K562 (cell line): ENCODE results near the gene GSK3B. TPM values are rescaled to one million over a fixed set of nuclear protein-coding genes. Genes with fewer than 3 reads are reported as not detected.

Experiments
- ATAC-seq: fragments of 200-7000 bp; cut with Tn5 transposase; 3 replicates; pipeline ENCODE4 v1.9.1; 2020; ENCODE audit warnings: moderate library complexity
- BruUV-seq: library from RNA; stranded (reverse); fragments of 400-500 nt; replicated peaks from 2 replicates; lab custom pipeline; 2021; lab: Mats Ljungman, UMichigan
- CTCF ChIA-PET: fragments of 300-600 bp; formaldehyde crosslinking; extraction: SDS; loops from one replicate; lab custom pipeline; 2021; ENCODE audit warnings: low intra/inter-chr PET ratio; lab: Yijun Ruan, JAX
- POLR2A ChIA-PET: fragments of 300-600, 350-650 bp; sonication (Branson Sonifier 250); formaldehyde crosslinking; extraction: SDS; loops from one replicate; lab custom pipeline; 2021; ENCODE audit warnings: antibody characterized with exemption, inconsistent platforms; lab: Yijun Ruan, JAX
- DNase-seq, 4 experiments: peaks; one replicate each; pipeline versions ENCODE4 v3.0.0 to v3.0.0-alpha.2; 2011 to 2018; ENCODE audit warnings: low spot score in 3 of 4, mixed read lengths in 3 of 4; ENCODE audit errors: extremely low read depth in 1 of 4
- FAIRE-seq: peaks from 2 replicates; lab custom pipeline; 2011; peaks lifted over from hg19 to GRCh38; lab: Jason Lieb, UNC
- H2AFZ ChIP-seq: 2 replicates; pipeline ENCODE4 v1.6.0; 2011; ENCODE audit warnings: low read depth, low read length, control low read depth, inconsistent platforms
- H3K27ac ChIP-seq: fragments of 200-600 bp; 3 replicates; pipeline ENCODE4 v1.8.0; 2011; ENCODE audit warnings: low read depth, mild to moderate bottlenecking, control low read depth, inconsistent platforms, low read length, moderate library complexity, mixed read lengths; ENCODE audit errors: extremely low read depth
- H3K27me3 ChIP-seq, 2 experiments: fragments of 300-600 bp in 1 of 2; 2 replicates in 1 of 2; 3 replicates in 1 of 2; pipeline versions ENCODE4 v1.6.0 to v1.8.0; 2011; ENCODE audit warnings: inconsistent platforms in 2 of 2, low read length in 2 of 2, mild to moderate bottlenecking in 1 of 2, mixed read lengths in 1 of 2, moderate library complexity in 1 of 2; ENCODE audit not compliant: control insufficient read depth in 2 of 2, insufficient read depth in 2 of 2
- H3K36me3 ChIP-seq: fragments of 300-600 bp; 3 replicates; pipeline ENCODE4 v1.8.0; 2011; ENCODE audit warnings: mild to moderate bottlenecking, low read length, inconsistent platforms; ENCODE audit not compliant: control insufficient read depth, insufficient read depth
- H3K4me1 ChIP-seq, 2 experiments: fragments of 200-600 bp in 1 of 2; replicated peaks in 1 of 2; 2 replicates in 1 of 2; 3 replicates in 1 of 2; pipeline versions ENCODE4 v1.5.1 to v1.8.0; 2011; ENCODE audit warnings: inconsistent platforms in 2 of 2, low read length in 2 of 2, mild to moderate bottlenecking in 1 of 2, mixed read lengths in 1 of 2, moderate library complexity in 1 of 2; ENCODE audit not compliant: control insufficient read depth in 2 of 2, insufficient read depth in 2 of 2
- H3K4me2 ChIP-seq: 2 replicates; pipeline ENCODE4 v1.6.1; 2011; ENCODE audit warnings: low read length, control low read depth, inconsistent platforms, mixed read lengths; ENCODE audit not compliant: insufficient read depth
- H3K4me3 ChIP-seq: fragments of 200-600 bp; sonication (generic), shearing (Covaris generic); 2 replicates; pipeline ENCODE4 v1.5.1; 2016; ENCODE audit warnings: control low read depth, inconsistent platforms
- H3K79me2 ChIP-seq: fragments of 200-600 bp; 3 replicates; pipeline ENCODE4 v1.8.0; 2011; ENCODE audit warnings: low read length, inconsistent platforms; ENCODE audit not compliant: control insufficient read depth, insufficient read depth
- H3K9ac ChIP-seq, 2 experiments: 2 replicates each; pipeline versions ENCODE4 v1.6.0 to v1.6.1; 2011; ENCODE audit warnings: low read depth in 2 of 2, low read length in 2 of 2, control low read depth in 1 of 2, inconsistent platforms in 1 of 2, mild to moderate bottlenecking in 1 of 2, mixed read lengths in 1 of 2; ENCODE audit not compliant: insufficient read depth in 1 of 2
- H3K9me1 ChIP-seq: one replicate; pipeline ENCODE4 v1.6.0; 2011; ENCODE audit warnings: inconsistent platforms, mild to moderate bottlenecking, low read length, moderate library complexity; ENCODE audit not compliant: control insufficient read depth, insufficient read depth
- H3K9me3 ChIP-seq: replicated peaks from 2 replicates; pipeline ENCODE4 v1.5.1; 2011; ENCODE audit warnings: low read depth, low read length, inconsistent platforms; ENCODE audit not compliant: control insufficient read depth, insufficient read depth
- H4K20me1 ChIP-seq: replicated peaks from 2 replicates; pipeline ENCODE4 v1.6.1; 2011; ENCODE audit warnings: low read length, inconsistent platforms, mixed read lengths; ENCODE audit not compliant: control insufficient read depth, insufficient read depth
- CHD1 ChIP-seq: fragments of 200-600 bp; sonication (generic); IDR thresholded peaks from one replicate; pipeline ENCODE4 v1.6.1; 2012; ENCODE audit warnings: mild to moderate bottlenecking, moderate library complexity, low read length, inconsistent platforms
- CREM ChIP-seq: IDR thresholded peaks from 2 replicates; pipeline ENCODE4 v1.6.1; 2014; ENCODE audit warnings: antibody characterized with exemption, low read depth
- ELF1 ChIP-seq: fragments of 200-800 bp; sonication (Bioruptor generic); IDR thresholded peaks from 2 replicates; pipeline ENCODE4 v1.6.1; 2016; ENCODE audit warnings: missing genetic modification characterization, missing compliant biosample characterization
- PCBP2 ChIP-seq: fragments of 200-400 bp; formaldehyde crosslinking; IDR thresholded peaks from 2 replicates; pipeline ENCODE4 v1.6.1; 2018; ENCODE audit warnings: low read length, low read depth, mild to moderate bottlenecking, moderate library complexity; ENCODE audit not compliant: poor library complexity, severe bottlenecking
- SIN3A ChIP-seq, 2 experiments: fragments of 150-350 bp in 1 of 2; IDR thresholded peaks; 2 replicates each; pipeline ENCODE4 v1.6.1; 2011 to 2016; ENCODE audit warnings: borderline replicate concordance in 2 of 2, low read depth in 2 of 2, low read length in 2 of 2, mild to moderate bottlenecking in 2 of 2, moderate library complexity in 2 of 2; ENCODE audit not compliant: control insufficient read depth in 1 of 2
- TAF1 ChIP-seq: IDR thresholded peaks from 2 replicates; pipeline ENCODE4 v1.6.1; 2011; ENCODE audit warnings: mild to moderate bottlenecking, low read length, moderate library complexity; ENCODE audit not compliant: insufficient read depth, control insufficient read depth, severe bottlenecking; ENCODE audit errors: extremely low read depth
- XRCC4 ChIP-seq: IDR thresholded peaks from one replicate; pipeline ENCODE4 v1.6.1; 2011; ENCODE audit not compliant: insufficient read depth, insufficient read length; ENCODE audit errors: extremely low read depth
- ZBTB8A ChIP-seq: fragments of 450-650 bp; IDR thresholded peaks from 2 replicates; pipeline ENCODE4 v1.6.1; 2018; ENCODE audit warnings: mild to moderate bottlenecking, moderate library complexity; ENCODE audit not compliant: partially characterized antibody
- ZNF444 ChIP-seq: fragments of 250-450 bp; sonication (Bioruptor Pico); IDR thresholded peaks from 2 replicates; pipeline ENCODE4 v1.4.0; 2020; ENCODE audit warnings: mild to moderate bottlenecking, moderate library complexity
- WGBS: fragments of 100-300 bp; shearing (Covaris generic); methylation state at CpG from one replicate; pipeline ENCODE4 v1.1.6; 2016; ENCODE audit warnings: low coverage, mixed read lengths; ENCODE audit not compliant: insufficient coverage; ENCODE audit errors: missing lambda C conversion rate; 5-methylcytosine and 5-hydroxymethylcytosine counted together
- in situ Hi-C: fragments of 300-500 bp; cut with MboI; formaldehyde crosslinking; loops from 4 replicates; pipeline ENCODE4 v1.15.0; 2018; ENCODE audit warnings: inconsistent platforms, mixed read lengths
- intact Hi-C: fragments of 100-400 bp; cut with micrococcal nuclease; formaldehyde crosslinking; loops from 2 replicates; pipeline ENCODE4 v1.14.2; 2022
- polyA plus RNA-seq, 8 experiments: library from polyadenylated mRNA; depleted of rRNA in 4 of 8; stranded (reverse) in 5 of 8; unstranded in 3 of 8; fragments of >200 nt; fragmentation: Nextera tagmentation in 2 of 8; fragmentation: Illumina TruSeq in 1 of 8; extraction: Ambion mirVana in 2 of 8; extraction: Trizol in 1 of 8; gene quantifications; 2 replicates each; pipeline versions ENCODE4 v1.2.1 to v1.2.3, GENCODE V29; 2011 to 2014; ENCODE audit warnings: inconsistent platforms in 1 of 8, missing spikeins in 1 of 8
- total RNA-seq, 7 experiments: library from RNA; depleted of rRNA in 6 of 7; stranded (reverse); fragments of >200 nt in 6 of 7; fragmentation: Illumina TruSeq in 2 of 7; extraction: Trizol in 2 of 7; gene quantifications; 2 replicates each; pipeline versions ENCODE4 v1.2.1 to v1.2.3, GENCODE V29; 2011 to 2021; ENCODE audit warnings: low replicate concordance in 1 of 7
- TF ChIP-seq, protein P1 (sequence below), 2 experiments: fragments of 450-650 bp; IDR thresholded peaks; 2 replicates each; pipeline ENCODE4 v1.6.1; 2018; ENCODE audit warnings: mild to moderate bottlenecking in 2 of 2, low read depth in 1 of 2; ENCODE audit not compliant: partially characterized antibody in 2 of 2
- TF ChIP-seq, protein P2 (sequence below): fragments of 250-450 bp; sonication (Bioruptor Pico); IDR thresholded peaks from 2 replicates; pipeline ENCODE4 v1.4.0; 2020; ENCODE audit warnings: mild to moderate bottlenecking, moderate library complexity, borderline replicate concordance

GSK3B gene
- total and polyA plus RNA-seq, 9 of the 15 experiments (the other 6 are each of a cell fraction or from before 2014, with no cell fraction given): 4.7 to 25.0 (median 18.7) TPM

DNA sequence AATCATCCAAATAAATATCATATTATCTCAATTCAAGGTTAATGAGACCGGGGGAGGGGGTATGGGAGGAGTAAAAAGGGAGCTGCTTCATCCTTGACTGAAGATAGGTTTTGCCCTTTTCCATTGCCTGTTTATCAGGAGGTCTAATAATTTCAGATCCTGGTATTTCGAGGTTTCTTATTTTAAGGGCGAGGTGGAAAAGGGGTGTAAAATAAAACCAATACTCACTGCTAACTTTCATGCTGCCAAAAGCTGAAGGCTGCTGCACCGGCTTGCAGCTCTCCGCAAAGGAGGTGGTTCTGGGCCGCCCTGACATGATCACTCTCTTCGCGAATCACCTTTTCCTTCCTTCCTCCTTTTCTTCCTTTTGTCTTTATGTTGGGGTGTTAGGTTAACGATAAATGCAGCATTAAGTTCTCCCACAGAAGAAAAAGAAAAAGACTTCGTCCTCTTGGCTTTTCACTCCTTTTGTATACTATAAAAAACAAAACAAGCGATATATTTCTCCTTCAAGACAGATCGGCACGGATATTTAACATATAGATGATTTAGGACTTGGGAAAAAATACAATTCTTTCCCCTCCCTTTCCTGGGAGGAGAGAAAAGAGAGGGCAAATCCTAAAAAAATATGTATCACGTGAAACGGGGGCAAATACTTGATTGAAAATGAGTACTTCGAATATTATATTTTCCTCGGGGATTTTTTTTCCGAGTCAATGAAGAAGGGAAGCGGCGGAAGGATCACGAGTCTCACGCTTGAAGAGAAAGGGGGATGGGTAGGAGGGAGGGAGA lies 932 bp downstream of the GSK3B start:
- intact Hi-C loops: loop anchor here (5.0 to 10.0 kb wide), 4 partner anchors 76 to 461 kb away; no protein-coding TSS in a partner anchor
- BruUV-seq: TSS peak; percentile 52
- peak overlapping the region; percentile 54 for H2AFZ ChIP-seq

More for the DNA sequence above, 932 bp downstream of the GSK3B start:
- in situ Hi-C loops: no loop called here
- Histone ChIP-seq H3K9me3 (no peaks in the 10 kb centered on the region), H3K9ac (peak overlapping the region; percentile 88 to 99), H3K27me3 (no peaks in the 10 kb centered on the region), H3K27ac (peak overlapping the region; percentile 99), H4K20me1 (peaks cover 23% of the 10 kb centered on the region), H3K4me2 (peak overlapping the region; percentile 84), H3K4me3 (peak overlapping the region; percentile 92), H3K36me3 (peaks cover 11% of the 10 kb centered on the region; the same call in 2 of the 3 replicates), H3K9me1 (no peaks in the 10 kb centered on the region), H3K4me1 (peaks cover 7 to 10% of the 10 kb centered on the region in 2 experiments; a peak in 3 of 5 replicates), H3K79me2 (peaks cover 80% of the 10 kb centered on the region)
- DNase-seq (peak in 1 of 4 experiments; percentile 84), ATAC-seq (no peak), FAIRE-seq (peak; percentile 52)
- ChIA-PET CTCF (no interaction called here), POLR2A (interaction anchor here (0.5 to 3.5 kb wide), 6 partner anchors 10 to 1162 kb away, joined by 3 to 28 read pairs (median 4); partner anchors contain the start of gene TIMMDC1)
- 3% methylated on average over 13 of the region's 22 CpGs for WGBS
- TF ChIP-seq XRCC4: no peak
- TF ChIP-seq CHD1: peak; percentile 19
- TF ChIP-seq CREM: peak; percentile 24; the same call in 1 of the 2 replicates
- TF ChIP-seq SIN3A (IDR thresholded peaks at IDR 0.05; ENCODE audit: borderline replicate concordance in 2 of 2, control insufficient read depth in 1 of 2, low read depth in 2 of 2, low read length in 2 of 2): 0 out of 4 replicates have a peak, but pooled peaks of 1 of the 2 experiments have one; percentile 29
- 0 out of 2 replicates have a peak, but pooled peaks have one; percentile 4 for TF ChIP-seq ELF1 (tag)
- no peak for TF ChIP-seq ZBTB8A
- peak; percentile 4 for TF ChIP-seq PCBP2
- peak; percentile 98; the same call in 1 of the 2 replicates for TF ChIP-seq ZNF444 (CRISPR knock-in tag)
- TF ChIP-seq, protein P1, sequence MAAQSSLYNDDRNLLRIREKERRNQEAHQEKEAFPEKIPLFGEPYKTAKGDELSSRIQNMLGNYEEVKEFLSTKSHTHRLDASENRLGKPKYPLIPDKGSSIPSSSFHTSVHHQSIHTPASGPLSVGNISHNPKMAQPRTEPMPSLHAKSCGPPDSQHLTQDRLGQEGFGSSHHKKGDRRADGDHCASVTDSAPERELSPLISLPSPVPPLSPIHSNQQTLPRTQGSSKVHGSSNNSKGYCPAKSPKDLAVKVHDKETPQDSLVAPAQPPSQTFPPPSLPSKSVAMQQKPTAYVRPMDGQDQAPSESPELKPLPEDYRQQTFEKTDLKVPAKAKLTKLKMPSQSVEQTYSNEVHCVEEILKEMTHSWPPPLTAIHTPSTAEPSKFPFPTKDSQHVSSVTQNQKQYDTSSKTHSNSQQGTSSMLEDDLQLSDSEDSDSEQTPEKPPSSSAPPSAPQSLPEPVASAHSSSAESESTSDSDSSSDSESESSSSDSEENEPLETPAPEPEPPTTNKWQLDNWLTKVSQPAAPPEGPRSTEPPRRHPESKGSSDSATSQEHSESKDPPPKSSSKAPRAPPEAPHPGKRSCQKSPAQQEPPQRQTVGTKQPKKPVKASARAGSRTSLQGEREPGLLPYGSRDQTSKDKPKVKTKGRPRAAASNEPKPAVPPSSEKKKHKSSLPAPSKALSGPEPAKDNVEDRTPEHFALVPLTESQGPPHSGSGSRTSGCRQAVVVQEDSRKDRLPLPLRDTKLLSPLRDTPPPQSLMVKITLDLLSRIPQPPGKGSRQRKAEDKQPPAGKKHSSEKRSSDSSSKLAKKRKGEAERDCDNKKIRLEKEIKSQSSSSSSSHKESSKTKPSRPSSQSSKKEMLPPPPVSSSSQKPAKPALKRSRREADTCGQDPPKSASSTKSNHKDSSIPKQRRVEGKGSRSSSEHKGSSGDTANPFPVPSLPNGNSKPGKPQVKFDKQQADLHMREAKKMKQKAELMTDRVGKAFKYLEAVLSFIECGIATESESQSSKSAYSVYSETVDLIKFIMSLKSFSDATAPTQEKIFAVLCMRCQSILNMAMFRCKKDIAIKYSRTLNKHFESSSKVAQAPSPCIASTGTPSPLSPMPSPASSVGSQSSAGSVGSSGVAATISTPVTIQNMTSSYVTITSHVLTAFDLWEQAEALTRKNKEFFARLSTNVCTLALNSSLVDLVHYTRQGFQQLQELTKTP (IDR thresholded peaks at IDR 0.05; ENCODE audit: low read depth in 1 of 2, partially characterized antibody in 2 of 2): peak in 1 of 2 experiments; percentile 73
- TF ChIP-seq, protein P2, sequence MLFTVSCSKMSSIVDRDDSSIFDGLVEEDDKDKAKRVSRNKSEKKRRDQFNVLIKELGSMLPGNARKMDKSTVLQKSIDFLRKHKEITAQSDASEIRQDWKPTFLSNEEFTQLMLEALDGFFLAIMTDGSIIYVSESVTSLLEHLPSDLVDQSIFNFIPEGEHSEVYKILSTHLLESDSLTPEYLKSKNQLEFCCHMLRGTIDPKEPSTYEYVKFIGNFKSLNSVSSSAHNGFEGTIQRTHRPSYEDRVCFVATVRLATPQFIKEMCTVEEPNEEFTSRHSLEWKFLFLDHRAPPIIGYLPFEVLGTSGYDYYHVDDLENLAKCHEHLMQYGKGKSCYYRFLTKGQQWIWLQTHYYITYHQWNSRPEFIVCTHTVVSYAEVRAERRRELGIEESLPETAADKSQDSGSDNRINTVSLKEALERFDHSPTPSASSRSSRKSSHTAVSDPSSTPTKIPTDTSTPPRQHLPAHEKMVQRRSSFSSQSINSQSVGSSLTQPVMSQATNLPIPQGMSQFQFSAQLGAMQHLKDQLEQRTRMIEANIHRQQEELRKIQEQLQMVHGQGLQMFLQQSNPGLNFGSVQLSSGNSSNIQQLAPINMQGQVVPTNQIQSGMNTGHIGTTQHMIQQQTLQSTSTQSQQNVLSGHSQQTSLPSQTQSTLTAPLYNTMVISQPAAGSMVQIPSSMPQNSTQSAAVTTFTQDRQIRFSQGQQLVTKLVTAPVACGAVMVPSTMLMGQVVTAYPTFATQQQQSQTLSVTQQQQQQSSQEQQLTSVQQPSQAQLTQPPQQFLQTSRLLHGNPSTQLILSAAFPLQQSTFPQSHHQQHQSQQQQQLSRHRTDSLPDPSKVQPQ: no peak
- TF ChIP-seq TAF1: peak; percentile 45
